Measurements from ENCODE around the gene SPIB.

The SPIB gene

DNA sequence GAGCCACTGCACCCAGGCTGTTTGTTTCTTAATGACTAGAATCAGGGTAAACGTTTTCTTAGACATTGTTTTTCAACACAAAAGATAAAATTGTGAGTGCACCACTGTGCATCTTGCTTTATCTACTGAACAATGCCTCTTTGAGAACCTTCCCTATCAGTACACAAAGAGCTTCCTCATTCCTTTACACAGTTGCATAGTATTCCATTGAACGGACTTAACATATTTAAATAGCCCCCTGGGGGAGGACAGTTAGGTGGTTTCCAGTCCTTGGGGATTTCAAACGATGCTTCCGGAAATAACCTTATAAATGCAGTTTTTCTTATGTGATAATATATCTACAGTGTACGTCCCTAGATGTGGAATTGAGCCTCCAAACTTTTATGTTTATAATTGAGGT is 26.0 kb upstream of the SPIB start:
- TF ChIP-seq, protein P1, sequence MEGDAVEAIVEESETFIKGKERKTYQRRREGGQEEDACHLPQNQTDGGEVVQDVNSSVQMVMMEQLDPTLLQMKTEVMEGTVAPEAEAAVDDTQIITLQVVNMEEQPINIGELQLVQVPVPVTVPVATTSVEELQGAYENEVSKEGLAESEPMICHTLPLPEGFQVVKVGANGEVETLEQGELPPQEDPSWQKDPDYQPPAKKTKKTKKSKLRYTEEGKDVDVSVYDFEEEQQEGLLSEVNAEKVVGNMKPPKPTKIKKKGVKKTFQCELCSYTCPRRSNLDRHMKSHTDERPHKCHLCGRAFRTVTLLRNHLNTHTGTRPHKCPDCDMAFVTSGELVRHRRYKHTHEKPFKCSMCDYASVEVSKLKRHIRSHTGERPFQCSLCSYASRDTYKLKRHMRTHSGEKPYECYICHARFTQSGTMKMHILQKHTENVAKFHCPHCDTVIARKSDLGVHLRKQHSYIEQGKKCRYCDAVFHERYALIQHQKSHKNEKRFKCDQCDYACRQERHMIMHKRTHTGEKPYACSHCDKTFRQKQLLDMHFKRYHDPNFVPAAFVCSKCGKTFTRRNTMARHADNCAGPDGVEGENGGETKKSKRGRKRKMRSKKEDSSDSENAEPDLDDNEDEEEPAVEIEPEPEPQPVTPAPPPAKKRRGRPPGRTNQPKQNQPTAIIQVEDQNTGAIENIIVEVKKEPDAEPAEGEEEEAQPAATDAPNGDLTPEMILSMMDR (IDR thresholded peaks at IDR 0.05; ENCODE audit: insufficient read depth, low read length, missing control alignments): no peak

DNA sequence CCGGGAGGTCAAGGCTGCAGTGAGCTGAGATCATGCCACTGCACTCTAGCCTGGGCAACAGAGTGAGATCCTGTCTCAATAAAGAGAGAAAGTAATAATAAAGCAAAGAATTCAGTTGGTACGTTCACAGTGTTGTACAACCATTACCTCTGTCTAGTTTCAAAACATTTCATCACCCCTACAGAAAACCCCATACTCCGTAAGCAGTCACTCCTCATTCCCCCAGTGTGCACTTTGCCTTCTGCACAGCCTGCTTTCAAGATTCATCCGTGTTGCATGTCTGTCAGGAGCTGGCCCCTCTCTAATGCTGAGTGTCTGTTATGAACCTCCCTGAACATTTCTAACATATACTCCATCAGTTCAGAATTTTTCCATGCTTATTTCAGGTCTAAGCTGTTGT is 25.1 kb upstream of the SPIB start:
- TF ChIP-seq, protein P1 (IDR thresholded peaks at IDR 0.05; ENCODE audit: insufficient read depth, low read length, missing control alignments): no peak
- ChIA-PET CTCF (no interaction called here), POLR2A (no interaction called here)

More for the DNA sequence above, 26.0 kb upstream of the SPIB start:
- CTCF ChIA-PET: no interaction called here
- no peak for DNase-seq (ENCODE audit: low read depth, low spot score)
- POLR2A ChIA-PET: no interaction called here
- no peak overlapping the region for H3K4me3 ChIP-seq (ENCODE audit: low read depth, low read length)

DNA sequence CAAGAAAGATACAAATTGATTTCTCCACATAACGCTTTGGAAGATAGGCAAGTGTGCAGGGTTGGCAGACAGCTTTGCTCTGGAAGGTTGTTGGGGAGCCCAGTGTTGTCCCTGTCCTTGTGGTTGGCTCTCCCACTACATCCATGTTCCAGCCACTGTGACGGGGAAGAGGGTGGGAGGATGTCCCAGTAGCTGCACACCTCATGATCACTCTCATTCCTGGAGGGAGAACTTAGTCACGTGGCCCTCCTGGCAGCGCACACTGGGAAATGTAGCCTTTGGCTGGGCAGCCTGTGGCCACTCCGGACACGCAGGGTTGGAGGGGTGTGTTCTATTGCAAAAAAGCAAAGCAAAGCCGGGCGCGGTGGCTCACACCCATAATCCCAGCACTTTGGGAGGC is 24.7 kb upstream of the SPIB start:
- CTCF ChIA-PET: no interaction called here

More for the DNA sequence above, 25.1 kb upstream of the SPIB start:
- DNase-seq (ENCODE audit: low read depth, low spot score): no peak
- no peak overlapping the region for H3K4me3 ChIP-seq (ENCODE audit: low read depth, low read length)

DNA sequence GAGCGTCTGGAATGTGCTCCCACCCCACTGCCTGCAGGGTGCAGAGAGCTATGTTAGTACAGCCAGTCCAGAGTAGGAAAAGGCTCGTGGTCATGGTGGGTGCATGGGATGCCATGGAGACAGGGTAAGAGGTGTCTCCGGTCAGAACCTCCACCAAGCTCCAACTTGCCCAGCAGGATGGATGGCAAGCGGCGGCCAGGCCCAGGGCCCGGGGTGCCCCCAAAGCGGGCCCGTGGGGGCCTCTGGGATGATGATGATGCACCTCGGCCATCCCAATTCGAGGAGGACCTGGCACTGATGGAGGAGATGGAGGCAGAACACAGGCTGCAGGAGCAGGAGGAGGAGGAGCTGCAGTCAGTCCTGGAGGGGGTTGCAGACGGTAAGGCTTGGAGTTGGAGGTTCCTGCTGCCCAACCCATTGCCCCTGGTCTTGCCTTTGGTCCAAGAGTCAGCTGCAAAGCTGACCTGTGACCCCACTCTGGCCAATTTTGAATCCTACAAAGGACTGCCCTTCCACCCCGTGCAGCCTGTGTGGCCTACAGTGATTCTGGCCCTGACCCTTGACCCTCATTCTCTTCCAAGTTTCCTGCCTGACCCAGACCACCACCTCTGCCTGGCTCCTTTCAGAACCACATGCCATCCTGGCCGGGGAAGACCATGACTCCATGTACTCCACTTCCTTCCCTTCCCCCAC is 19.9 kb upstream of the SPIB start:
- DNase-seq (ENCODE audit: low read depth, low spot score): no peak
- ChIA-PET CTCF (no interaction called here), POLR2A (no interaction called here)
- TF ChIP-seq, protein P1 (IDR thresholded peaks at IDR 0.05; ENCODE audit: insufficient read depth, low read length, missing control alignments): no peak
- no peak overlapping the region for H3K4me3 ChIP-seq (ENCODE audit: low read depth, low read length)

More for the DNA sequence above, 24.7 kb upstream of the SPIB start:
- no peak for DNase-seq (ENCODE audit: low read depth, low spot score)
- TF ChIP-seq, protein P1 (IDR thresholded peaks at IDR 0.05; ENCODE audit: insufficient read depth, low read length, missing control alignments): no peak
- POLR2A ChIA-PET: no interaction called here
- H3K4me3 ChIP-seq (ENCODE audit: low read depth, low read length): no peak overlapping the region

DNA sequence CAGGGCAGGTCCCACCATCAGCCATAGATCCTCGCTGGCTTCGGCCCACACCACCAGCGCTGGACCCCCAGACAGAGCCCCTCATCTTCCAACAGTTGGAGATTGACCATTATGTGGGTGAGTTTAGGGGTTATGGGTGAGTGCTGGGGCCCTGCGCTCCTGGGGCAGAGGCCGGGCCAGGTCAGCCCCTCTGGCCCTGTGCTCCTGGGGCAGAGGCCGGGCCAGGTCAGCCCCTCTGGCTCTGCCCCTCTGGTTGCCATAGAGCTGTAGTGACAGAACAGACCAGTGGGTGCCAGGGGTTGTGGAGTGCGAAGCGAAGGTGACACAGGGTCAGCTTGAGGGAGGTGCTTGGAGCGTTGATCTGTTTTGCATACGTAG is 19.4 kb upstream of the SPIB start:
- DNase-seq (ENCODE audit: low read depth, low spot score): no peak
- ChIA-PET CTCF (no interaction called here), POLR2A (no interaction called here)
- TF ChIP-seq, protein P1 (IDR thresholded peaks at IDR 0.05; ENCODE audit: insufficient read depth, low read length, missing control alignments): no peak
- H3K4me3 ChIP-seq (ENCODE audit: low read depth, low read length): no peak overlapping the region

DNA sequence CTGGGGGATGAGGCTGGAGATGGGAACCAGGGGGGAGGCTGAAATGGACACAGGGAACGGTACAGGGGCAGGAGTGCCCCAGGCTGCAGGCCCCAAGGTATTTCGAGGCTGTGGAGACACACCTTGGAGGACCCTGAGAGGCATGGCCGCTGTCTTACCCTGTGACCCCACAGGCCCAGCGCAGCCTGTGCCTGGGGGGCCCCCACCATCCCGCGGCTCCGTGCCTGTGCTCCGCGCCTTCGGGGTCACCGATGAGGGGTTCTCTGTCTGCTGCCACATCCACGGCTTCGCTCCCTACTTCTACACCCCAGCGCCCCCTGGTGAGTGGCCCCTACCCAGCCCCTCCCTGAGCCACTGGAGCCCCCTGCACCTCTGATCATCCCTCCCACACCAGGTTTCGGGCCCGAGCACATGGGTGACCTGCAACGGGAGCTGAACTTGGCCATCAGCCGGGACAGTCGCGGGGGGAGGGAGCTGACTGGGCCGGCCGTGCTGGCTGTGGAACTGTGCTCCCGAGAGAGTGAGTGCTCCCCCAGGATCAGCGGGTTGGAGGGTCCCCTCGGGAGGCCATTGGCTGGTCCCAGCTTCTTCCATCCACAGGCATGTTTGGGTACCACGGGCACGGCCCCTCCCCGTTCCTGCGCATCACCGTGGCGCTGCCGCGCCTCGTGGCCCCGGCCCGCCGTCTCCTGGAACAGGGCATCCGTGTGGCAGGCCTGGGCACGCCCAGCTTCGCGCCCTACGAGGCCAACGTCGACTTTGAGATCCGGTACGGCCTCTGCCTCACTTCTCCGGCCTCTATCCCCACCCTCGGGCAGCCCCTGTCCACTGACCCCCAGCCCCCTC is 16.9 kb upstream of the SPIB start:
- DNase-seq (ENCODE audit: low read depth, low spot score): no peak
- ChIA-PET CTCF (interaction anchor here (0.8 kb wide), 1 partner anchor 13 kb away, joined by 3 read pairs; no protein-coding TSS in a partner anchor), POLR2A (no interaction called here)
- TF ChIP-seq, protein P1 (IDR thresholded peaks at IDR 0.05; ENCODE audit: insufficient read depth, low read length, missing control alignments): no peak
- no peak overlapping the region for H3K4me3 ChIP-seq (ENCODE audit: low read depth, low read length)

Data from AG04449 (cell line).